Measurements from ENCODE around the gene C16orf92. TPM values are rescaled to one million over a fixed set of nuclear protein-coding genes. Genes with fewer than 3 reads are reported as not detected.
A peak's percentile ranks its signal among the peaks of the same experiment; 100 is the strongest.

Gene C16orf92
- total RNA-seq, 1 donor from 2014 or later: not detected

DNA sequence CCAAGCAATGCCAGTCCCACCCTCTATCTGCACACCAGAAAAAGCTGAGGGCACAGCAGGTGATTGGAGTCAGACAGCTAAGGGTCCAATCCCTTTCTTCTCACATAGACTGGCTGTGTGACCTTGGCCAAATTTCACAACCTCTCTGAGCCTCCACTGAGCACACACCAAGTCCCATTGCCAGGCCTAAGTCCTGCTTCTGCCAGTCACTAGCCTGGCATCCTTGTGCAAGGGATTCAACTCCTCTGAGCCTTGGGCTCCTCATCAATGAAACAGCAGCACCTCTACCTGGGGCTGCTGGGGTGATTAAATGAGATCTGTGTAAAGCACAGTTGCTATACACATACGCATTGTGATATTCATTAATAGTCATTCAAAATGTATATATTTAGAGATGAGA is 23.6 kb downstream of the C16orf92 start:
- no peak for ATAC-seq

GRCh38 chr16:30049871-30050270 is 26.9 kb downstream of the C16orf92 start:
- ATAC-seq (no peak), DNase-seq (no peak)
- intact Hi-C loops (cut with micrococcal nuclease): no loop called here

More for the DNA sequence above, 23.6 kb downstream of the C16orf92 start:
- DNase-seq: no peak
- intact Hi-C loops (cut with micrococcal nuclease): no loop called here

DNA sequence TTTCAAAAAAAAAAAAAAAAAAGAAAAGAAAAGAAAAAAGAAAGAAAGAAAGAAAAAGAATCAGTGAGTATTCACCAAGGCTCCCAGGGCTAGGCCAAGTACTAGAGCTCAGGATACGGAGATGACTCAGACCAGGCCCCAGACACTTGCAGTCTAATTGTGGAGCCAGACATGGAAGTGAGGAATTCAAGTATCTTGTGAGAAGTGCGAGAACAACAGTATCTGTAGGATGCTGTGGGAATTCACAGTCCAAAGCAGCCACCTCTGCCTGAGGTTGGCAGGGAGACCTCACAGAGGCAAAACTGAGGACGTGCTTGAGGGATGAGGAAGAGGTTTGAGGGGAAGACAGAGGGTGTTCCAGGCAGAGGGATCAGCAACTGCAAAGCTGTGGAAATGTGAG is 28.5 kb downstream of the C16orf92 start:
- ATAC-seq (no peak), DNase-seq (no peak)
- intact Hi-C loops (cut with micrococcal nuclease): no loop called here

DNA sequence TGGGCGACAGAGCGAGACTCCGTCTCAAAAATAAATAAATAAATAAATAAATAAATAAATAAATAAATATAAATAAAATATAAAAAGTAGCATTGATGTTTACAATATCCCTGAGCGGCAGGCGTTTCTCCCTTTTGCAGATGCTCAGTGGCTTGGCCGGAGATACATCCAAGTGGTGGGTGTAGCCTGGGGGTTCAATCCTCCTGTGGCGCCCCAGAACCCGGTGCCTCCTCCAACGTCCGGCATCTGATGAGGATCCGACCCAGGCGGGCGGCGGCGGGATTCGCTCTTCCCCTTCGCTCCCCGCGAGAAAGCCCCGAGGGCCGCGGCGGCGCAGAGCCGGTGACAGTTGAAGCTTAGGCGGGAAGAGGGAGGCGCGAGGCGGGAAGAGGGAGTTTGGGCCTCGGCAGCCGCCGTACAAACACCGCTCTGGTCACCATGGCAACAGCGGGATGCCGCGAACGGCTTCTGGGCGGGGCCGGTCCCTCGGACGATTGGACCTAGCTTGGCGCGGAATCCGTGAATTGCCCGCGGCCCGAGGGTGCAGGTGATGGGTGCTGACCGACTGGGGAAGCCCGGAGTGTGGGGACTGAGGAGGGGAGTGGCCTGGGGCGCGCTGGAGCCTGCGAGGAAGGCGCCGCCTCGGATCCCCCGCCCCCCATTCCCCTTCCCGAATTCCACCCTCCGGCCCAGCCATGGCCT is 29.8 kb downstream of the C16orf92 start:
- intact Hi-C loops (cut with micrococcal nuclease): no loop called here
- peak; percentile 96 for DNase-seq
- ATAC-seq: peak; percentile 96

DNA sequence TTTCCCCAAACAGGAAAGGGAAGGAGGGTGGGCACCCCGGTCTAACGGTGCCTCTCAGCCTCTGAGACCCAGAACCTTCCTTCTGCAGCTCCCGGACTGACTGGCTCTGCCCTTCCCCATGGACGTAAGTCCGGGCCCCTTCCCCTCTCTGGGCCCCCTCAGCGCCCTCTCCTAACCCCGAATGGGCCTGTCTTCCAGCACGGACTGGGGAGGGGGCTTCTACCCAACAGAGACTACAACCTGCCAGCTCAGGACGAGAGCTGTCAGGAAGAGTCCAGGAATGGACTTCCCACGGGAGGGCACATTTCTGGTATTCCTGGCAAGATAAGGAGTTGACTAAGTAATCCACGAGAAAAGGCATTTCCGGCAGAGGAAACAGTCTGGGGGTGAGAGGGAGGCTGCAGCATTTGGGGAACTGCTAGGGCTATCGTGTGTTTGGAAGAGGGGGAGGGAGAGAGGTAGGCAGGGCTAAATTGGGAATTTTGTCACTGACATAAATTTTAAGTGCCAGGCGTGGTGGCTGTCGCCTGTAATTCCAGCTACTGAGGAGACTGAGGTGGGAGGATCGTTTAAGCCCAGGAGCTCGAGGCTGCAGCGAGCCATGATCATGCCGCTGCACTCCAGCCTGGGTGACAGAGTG is 30.5 kb downstream of the C16orf92 start:
- DNase-seq: no peak
- intact Hi-C loops (cut with micrococcal nuclease): no loop called here
- peak; percentile 27 for ATAC-seq

DNA sequence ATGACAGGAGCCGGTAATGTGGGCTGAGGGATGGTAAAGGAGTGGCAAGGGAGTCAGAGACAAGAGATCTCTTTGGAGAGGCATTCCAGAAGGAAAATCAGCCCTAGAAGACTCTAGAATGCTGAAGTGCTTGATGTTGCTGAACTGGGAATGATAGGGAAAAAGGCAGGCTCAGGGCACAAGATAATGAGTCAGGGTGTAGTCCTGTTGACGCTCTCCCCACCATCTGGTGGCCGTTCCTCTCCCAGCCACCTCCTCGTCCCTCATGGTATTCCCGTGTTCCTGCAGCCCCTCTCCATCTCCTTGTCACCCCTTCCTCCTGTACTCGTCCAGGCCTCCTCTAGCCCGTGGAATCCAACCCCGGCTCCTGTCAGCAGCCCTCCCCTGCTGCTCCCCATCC is 31.5 kb downstream of the C16orf92 start:
- intact Hi-C loops (cut with micrococcal nuclease): no loop called here
- ATAC-seq: no peak

DNA sequence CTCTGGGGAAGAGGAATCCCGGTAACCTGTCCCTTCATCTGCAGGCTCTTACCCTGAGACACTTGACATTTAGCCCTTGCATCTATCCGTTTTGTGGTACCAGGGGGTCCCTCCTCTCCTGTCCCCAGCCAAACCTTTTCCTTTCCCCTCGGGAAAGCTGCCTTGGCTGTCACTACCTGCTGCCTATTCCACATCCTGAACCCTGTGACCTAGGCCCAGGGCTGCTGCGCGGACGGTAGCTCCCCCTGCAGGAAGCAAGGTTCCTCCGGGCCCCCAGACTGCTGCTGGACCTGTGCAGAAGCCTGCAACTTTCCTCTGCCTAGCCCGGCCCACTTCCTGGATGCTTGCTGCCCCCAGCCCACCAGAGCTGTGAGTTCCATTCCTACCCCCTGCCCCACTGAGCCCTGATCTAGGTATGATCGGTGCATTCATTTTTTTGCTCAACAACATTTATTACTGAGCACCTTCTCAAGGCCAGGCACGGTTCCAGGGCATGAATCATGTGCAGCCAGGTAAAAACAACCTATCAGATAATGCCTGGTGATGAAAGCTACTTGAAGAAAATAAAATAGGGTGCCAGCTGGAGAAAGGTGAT is 32.1 kb downstream of the C16orf92 start:
- intact Hi-C loops (cut with micrococcal nuclease): no loop called here
- DNase-seq (no peak), ATAC-seq (no peak)

More for the DNA sequence above, 31.5 kb downstream of the C16orf92 start:
- DNase-seq: no peak

GRCh38 chr16:30060346-30060745 is 37.3 kb downstream of the C16orf92 start:
- ATAC-seq (no peak), DNase-seq (no peak)
- intact Hi-C loops (cut with micrococcal nuclease): no loop called here

- ATAC-seq (no peak), DNase-seq (peak; percentile 66)
- intact Hi-C loops (cut with micrococcal nuclease): no loop called here
These were observed 38.0 kb downstream of the C16orf92 start for GRCh38 chr16:30060836-30061554.

DNA sequence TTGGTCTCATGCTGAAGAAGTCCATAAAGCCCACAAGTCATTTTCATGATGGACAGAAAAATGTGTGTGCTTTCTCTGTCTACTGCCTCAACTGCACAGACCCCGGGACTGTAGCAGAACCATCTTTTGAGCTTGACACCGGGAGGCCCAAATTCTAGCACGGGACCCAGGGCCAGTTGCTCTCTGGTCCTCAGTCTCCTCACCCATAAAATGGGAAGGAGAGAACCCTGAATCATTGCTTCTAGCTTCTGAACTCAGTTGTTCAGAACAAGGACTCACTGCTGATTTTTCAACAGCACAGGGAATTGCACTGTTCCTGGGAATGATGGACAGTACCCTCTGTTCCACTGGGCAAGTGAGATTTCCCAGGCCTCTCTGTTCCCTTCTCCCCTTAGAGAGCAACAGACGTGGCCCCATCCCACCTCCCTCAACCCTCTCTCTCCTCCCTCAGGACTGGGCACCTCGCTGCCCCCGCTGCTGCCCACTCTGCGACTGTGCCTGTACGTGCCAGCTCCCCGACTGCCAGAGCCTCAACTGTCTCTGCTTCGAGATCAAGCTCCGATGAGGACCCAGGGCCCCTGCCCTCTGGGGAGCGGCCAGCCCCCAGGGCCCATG is 40.4 kb downstream of the C16orf92 start:
- intact Hi-C loops (cut with micrococcal nuclease): no loop called here
- ATAC-seq: no peak
- DNase-seq: no peak

DNA sequence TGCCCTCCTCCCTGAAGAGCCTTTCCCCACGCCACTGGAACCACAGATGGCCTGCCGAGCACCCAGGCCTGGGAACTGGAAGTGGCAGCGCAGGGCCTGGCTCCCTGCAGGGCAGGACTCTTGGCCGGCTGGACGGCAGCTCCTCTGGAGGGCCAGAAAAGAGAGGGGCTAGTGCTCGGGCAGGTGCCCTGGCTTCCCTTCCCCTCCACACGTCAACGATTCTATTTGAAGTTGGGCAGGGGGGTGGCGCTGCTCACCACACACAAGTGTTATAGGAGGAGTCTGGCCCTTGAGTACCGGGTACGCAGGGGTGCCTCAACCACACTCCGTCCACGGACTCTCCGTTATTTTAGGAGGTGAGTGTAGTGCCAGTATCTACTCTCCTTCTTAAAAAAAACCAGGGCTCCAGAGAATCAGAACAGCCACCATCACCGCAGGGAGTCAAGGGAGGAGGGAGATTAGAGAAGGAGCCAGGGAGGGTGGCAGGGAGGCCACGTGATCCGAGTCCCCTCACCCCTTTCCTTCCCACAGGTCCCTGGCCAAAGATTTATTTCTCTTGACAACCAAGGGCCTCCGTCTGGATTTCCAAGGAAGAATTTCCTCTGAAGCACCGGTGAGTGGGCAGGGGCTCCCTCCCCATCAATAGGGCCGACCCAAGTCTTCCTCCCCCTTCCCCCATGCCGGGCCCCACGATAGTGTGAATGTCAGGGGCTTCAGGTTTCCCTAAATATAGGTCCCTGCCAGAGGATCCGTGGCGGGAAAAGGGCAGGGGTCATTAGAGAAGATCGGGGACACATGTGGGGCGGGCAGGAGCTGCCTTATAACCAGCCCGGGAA is 41.1 kb downstream of the C16orf92 start:
- ATAC-seq (peak; percentile 60), DNase-seq (peak; percentile 88)
- intact Hi-C loops (cut with micrococcal nuclease): no loop called here

- ATAC-seq: peak; percentile 2
These were observed 41.7 kb downstream of the C16orf92 start for GRCh38 chr16:30064729-30065101.

DNA sequence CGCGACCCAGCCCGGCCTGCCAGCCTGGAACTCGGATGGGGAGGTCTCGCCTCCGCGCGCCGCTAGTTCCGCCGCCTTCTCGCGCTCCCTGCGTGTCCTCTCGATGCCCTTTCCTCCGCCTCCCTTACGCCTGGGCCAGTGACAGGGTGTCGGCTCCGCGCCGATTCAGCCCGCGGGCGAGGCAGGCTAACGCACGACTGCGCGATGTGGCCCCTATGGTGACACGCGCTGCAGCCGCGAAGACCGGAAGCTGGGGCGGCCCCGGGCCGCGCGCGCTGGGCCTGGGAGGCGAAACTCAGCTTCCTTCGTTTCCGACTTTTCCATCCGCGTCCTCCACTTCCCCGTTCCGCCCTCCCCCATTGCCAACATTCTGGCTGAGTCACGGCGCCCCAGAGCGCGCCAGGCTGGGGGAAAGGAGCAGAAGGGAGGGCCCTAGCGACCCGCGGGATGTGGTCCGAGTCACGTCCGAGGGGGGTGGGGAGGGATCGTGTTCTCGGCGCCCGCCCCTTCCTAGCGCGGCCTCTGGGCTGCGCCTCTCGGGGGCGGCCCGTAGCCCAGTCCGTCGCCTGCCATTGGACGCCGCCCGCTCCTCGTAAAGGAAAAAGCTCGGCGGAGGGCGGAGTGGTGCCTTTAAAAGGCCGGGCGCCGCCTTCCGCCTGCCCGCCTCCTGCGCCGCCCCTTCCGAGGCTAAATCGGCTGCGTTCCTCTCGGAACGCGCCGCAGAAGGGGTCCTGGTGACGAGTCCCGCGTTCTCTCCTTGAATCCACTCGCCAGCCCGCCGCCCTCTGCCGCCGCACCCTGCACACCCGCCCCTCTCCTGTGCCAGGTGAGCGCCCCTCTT is 42.3 kb downstream of the C16orf92 start, which contains the start of gene ALDOA:
Gene ALDOA, plus strand, starts transcription at position 659 of the 841 bp plus-strand sequence. CDS start 1,138 bp downstream, outside the sequence.
- DNase-seq (peak; percentile 99), ATAC-seq (peak; percentile 85)
- intact Hi-C loops (cut with micrococcal nuclease): no loop called here

More at GRCh38 chr16:30064729-30065101, 41.7 kb downstream of the C16orf92 start:
- DNase-seq: no peak
- intact Hi-C loops (cut with micrococcal nuclease): no loop called here

DNA sequence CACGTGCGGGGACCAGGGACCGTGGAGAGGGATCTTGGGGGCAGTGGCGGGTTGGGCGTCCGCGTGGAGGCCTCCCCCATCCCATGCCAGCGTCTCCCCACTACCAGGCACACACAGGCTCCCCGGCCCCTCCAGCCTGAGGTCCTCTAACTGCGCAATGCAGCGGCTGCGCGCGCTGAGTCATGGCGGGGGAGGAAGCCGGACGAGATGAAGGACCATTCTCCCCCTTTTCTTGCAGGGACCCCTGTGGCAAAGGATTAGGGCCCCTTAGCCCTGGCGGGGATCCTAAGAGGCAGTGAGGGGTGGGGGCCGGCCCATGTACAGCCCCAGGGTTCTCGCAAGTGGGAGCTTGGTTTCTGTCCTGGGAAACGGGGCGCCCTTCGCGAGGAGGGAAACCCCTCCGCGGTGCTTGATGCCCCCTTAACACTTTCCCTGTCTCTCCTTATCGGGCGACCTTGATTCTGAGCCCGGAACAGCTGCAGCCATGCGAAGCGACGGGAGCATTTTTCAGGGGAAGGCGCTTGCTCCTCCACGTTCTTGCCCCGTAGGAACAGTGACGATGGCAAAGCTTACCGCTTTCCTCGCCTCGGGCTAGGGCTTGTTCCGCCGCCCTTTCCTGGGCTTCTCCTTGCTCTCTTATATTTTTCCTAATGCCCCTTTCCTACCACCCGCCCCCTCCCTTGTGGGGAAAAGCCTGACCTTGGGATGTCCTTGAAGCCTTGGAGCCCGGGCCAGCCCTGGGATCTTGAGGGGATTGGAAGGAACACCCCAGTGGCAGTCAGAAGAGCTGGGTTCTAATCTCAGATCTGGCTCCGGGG is 43.2 kb downstream of the C16orf92 start:
- ATAC-seq (peak; percentile 0), DNase-seq (peak; percentile 42)
- intact Hi-C loops (cut with micrococcal nuclease): no loop called here

DNA sequence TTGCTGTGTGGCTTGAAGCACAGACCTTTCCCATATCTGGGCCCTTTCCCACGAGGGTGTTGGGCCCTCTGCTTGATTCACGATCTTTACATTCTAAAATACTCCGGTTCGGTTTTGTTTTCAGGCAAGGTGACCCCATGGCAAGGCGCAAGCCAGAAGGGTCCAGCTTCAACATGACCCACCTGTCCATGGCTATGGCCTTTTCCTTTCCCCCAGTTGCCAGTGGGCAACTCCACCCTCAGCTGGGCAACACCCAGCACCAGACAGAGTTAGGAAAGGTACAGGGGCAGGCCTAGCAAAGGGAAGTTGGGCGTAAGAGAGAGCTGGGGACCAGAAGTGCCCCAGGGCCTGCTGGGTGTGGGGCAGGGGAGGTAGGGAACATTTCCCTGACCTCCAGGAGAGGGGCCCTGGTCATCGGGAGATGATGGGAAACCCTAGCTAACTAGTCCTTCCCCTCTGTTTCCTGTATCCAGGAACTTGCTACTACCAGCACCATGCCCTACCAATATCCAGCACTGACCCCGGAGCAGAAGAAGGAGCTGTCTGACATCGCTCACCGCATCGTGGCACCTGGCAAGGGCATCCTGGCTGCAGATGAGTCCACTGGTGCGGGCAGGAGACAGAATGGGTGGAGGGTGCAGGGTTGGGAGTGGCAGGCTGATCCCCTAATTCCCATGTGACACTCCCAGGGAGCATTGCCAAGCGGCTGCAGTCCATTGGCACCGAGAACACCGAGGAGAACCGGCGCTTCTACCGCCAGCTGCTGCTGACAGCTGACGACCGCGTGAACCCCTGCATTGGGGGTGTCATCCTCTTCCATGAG is 44.0 kb downstream of the C16orf92 start:
- intact Hi-C loops (cut with micrococcal nuclease): no loop called here

GRCh38 chr16:30067584-30067916 is 44.6 kb downstream of the C16orf92 start:
- ATAC-seq (no peak), DNase-seq (no peak)
- intact Hi-C loops (cut with micrococcal nuclease): no loop called here

More for the DNA sequence above, 44.0 kb downstream of the C16orf92 start:
- peak; percentile 71 for DNase-seq
- ATAC-seq: no peak

All from left ventricle myocardium superior (tissue), 1 donor.